ENCODE data around the gene POLR2L.

Gene POLR2L

DNA sequence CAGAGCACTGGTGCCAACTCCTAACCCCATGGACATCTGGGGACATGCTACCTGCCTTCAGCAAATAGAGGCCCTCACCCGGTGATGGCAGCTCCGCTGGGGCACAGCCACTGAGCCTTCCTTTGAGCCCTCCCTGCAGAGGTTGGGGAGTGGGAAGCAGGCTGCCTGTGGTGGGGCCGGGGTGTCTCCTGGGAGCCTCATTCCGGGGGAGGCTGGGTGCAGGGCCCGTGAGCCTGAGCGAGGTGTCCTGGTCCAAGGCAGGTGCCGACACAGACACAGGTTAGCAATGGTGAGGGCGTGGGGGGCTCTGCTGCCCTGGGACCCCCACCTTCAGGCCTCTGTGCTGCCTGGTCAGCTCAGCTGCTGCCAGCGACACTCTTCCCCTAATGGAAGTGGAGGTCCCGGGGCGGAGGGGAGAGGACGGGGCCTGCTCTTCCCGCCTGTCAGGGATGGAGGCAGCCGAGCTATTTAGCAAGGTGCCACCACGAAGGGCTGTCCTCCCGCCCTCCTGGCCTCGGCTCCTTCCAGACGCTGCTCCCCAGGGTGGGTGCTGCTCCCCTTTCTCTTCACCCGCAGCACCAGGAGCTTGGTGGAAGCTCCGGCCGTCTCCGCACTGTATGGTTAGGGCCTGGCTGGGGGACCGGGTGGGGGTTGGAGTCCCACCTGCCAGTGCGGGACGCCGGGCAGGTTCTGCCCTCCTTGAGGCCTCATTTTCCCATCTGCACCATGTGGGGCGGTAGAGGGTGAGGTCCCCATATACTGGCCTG lies 11.5 kb upstream of the POLR2L start:
- no peak for DNase-seq

DNA sequence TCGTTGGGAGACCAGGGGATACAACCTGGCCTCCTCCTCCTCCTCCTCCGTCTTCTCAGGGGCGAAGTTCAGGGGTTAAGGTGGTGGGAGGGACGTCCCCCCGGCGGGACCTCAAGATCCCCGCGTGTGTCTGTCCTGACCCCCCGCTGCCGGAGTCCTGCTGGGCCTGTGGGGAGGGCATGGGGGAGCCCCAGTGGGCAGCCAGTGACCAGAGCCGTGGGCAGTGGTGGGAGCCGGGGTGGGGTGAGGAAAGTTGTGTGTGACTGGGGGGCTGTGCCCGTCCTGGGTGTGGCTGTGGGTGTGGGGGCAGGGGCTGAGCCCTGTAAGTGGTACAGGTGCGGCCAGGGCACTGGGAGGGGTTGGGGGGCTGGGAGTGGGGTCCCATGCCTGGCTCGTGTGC lies 10.4 kb upstream of the POLR2L start:
- no peak for DNase-seq

DNA sequence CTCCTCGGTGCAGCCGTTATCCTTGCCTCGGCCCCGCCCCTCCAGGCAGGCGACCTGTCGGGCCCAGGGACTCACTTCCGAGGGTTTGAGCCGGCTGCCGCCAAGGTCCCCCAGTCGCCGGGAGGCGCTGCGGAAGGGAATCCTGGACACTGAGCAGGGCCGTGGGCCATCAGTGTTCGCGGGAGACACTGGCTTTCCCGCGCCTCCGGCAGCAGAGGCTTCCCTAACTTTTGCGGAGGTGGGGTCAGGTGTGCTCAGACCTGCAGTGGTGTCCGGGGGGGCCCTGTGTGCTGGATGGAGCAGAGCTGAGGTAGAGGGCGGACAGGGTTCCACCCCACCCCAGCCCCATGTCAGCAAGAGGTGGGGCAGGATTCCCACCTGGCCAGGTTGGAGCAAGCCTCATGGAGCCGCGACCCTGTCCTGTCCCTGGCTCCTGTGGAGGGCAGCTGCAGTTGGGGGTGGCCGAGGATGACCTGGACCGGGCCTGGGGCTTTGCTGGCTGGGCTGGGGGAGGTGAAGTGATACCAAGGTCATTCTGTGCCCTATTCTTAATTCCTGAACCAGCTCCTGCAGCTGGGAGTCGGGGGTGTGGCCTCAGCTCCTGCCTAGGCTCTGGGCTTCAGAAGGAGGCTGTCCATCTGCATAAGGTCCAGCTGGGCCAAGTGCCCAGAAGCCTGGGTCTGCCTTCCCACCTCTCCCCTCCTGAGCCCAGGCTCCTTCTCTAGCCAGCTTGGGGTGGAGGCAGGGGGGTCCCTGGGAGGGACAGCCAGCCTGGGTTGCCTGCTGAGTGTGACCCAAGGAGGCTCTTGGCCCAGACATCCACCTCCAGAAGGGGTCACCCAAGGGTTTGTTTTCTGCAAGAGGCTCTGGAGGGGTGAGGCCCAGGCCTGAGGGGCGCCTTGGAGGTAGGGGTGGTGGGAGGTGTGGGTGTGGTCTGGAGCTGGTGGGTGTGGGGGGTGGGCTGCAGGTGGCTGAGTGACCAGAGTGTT lies 8.7 kb upstream of the POLR2L start:
- DNase-seq, result no peak

DNA sequence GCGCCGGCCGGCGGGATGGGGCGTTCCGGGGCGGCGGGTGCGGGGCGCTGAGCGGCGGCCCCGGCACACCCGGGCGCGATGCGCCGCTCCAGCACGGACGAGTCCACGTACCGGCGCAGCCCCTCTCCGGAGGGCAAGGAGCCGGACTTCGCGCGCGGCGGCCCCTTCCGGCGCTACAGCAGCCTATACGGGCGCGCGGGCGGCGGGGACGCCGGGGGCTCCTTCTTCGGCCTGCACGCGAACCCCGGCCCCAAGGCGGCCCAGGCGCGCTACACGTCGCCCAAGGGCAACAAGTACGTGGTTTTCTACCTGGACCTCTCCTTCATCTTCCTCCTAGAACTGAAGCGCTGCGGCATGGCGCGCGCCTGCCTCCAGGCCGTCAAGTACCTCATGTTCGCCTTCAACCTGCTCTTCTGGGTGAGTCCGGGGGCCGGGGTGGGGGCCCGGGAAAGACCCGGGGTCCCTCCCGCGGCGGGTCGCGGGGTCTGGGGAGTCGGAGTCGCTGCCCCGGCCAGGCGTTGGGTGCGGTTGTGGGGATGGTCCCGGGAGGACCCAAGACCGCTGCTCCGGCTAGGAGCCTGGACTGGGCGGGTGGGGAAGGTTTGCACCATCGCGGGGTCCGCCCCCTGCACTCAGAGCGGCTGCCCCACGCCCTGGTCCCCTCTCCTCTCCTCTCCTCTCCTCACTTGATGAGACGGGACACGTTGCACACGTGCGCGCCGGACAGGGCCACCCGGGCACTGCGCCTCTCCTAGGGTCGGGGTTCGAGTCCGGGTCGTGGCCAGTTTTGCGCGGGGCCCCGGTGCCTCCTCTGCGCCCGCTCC lies 7.8 kb upstream of the POLR2L start:
- DNase-seq, result no peak

DNA sequence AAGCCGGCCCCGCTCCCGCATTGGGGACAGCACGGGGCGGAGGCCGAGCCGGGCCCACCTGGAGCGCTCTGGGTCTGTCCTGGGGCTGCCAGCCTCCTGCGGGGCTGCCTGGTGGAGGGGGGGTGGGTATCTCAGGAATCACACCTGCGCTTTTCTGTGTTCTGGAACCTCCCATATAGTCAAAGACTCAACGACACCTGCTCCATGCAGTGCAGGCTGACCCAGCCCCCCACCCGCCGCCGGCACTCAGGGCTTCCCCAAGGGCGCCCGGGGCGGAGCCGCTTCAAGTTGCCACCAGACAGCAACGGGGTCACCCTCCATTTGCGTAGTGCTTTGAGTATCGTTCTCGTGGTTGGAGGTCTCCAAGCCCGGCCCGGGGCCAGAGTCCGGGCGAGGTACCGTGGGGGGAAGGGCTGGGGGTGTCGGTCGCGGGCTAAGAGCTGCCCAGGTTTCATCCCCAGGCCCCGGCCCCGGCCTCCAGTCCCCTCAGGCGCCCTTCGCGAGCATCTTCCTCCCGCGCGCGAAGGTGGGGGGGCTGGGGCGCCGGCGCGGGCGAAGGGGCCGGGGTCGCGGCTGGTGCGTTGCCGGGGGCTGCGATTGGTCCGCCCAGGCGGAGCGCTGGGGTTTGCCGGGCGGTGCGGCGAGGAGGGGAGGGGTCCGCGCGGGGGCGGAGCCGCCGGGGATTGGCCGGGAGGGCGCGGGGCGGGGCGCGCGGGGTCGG lies 6.9 kb upstream of the POLR2L start:
- peak; percentile 58 for DNase-seq

DNA sequence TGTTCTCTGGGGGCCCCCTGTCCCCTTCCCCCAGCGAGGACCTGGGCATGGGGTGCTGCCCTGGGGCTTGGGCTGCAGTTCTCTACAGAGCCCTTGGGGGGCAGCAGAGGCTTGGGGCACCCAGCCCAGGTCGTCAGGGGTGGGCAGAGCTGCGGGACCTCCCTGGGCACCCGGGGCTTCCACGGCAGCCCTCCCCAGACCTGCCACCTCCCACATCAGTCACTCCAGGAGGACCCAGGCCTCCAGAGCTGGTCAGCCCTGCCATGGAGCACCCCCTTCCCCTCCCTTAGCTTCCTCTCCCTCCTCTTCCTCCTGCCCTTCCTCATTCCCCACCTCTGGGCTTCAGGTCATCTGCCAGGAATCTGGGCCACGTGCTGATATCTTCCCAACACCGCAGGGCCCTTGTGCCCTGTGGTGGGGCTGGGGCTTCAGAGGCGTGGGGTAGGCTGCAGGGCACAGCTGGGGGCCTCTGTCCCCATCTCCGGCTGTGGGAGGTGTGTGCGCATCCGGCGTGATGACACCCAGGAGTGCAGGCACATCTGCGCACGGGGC lies 6.1 kb upstream of the POLR2L start:
- DNase-seq, result peak; percentile 68

DNA sequence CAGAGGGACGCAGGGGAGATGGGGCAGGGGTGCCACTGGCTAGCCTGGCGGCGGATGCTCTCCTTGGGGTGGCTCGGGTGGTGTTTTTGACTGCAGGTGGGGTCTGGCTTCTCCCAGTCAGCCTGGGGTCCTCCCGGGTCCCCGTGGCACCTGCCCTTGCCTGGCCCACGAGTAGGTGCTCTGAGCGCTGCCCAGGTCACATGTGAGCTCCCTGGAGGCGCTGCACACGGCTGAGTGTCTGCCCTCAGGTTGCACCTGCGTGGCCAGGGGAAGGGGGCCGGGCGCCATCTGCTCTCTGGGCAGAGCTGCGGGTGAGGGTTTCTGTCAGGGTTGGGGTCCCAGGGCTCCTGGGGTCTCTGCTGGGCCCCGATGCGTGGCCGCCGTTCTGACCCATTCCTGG lies 5.5 kb upstream of the POLR2L start:
- DNase-seq, result no peak

DNA sequence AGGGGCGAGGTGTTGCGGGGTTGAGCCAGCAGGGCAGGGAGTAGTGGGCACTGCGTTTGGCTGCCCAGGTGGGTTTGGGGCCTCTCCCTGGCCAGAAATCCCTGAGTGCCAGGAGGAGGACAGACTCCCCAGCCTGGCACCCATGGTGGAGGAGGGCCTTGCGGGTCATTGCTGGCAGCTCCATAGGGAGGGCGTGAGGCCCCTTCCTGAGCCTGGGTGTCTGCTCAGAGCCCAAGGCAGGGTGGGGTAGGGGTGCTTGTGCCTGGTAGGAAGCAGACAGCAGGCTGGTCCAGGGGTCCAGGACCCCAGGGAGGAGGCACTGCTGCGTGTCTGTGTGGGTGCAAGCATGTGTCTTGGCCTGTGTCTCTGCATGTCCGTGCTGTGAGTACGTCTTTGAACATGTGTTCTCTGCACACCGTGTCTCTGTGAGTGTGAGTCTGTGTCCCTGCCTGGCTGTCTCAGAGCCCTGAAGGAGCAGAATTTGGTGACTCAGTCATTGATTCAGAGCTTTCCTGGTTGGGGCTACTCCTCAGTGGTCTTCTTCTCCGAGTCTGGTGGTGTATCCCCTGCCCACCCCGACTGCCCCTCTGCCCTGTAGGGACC lies 4.3 kb upstream of the POLR2L start:
- DNase-seq, result no peak

DNA sequence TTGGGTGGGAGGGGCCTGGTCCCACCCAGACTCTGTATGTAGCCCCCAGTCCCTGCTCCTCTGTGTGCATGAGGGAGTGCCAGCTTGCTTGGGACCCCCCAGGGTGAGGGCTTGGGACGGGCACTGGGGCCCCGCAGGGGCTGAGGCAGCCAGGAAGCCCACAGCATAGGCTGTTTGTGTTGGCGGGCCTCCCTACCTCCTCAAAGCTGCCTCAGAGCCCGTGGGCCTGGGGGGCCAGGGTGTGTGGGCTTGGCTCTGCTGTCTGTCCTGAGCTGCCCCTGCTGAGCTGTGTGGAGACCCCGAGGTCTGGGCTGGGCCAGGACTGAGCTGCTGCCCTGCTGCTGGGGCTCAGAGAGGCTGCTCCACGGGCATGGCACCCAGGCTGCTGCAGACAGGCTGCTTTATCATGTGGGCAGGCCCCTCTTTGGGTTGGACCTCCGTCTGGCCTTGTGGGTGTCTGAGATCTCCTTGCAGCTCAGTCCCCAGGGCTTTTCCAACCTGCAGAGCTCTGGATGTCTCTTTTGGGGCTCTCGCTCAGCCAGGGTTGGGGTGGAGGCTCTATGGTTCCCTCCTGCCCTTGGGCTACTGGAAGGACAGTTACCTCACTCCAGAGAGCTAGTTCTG lies 3.7 kb upstream of the POLR2L start:
- no peak for DNase-seq

DNA sequence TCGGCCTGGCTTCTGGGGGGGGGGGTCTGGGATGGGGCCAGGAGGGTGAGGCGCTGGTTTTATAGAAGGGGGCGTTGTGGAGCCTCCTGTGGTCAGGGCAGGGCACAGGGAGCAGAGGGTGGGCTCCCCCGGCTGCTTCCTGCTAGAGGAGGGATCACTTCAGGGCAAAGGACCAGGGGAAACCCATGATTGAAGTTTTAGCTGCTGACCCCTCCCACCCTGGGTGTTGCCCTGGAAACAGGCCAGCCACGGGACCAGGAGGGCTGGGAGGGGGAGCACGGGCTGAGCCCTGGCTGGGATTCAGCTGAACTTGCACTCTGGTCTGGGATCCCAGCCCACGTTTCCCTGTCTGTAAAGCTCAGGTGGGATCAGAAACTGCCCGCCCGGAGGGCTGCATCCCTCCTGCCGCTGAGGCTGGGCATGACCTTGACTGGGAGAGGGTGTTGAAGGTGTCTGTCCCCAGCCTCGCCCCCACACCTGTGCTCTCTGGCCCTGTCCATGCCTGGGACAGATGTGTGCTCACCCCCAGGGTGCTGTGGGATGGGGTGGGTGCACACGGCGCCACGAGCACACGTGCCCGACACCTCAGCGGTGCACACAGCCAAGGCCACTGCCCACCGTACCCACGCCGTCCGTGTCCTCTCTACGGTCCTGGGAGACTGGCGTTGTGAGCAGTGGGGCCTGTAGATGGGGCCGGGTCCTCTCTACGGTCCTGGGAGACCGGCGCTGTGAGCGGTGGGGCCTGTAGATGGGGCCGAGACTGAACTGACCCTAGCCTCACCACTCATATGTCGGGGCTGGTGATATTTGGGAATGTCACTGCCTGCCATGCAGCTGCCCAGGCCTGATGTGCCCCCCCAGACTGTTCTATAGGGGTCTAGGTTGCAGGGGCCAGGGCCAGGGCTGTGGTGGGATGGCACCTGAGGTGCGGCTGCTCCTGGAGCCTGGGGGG lies 2.6 kb upstream of the POLR2L start:
- DNase-seq, result no peak

DNA sequence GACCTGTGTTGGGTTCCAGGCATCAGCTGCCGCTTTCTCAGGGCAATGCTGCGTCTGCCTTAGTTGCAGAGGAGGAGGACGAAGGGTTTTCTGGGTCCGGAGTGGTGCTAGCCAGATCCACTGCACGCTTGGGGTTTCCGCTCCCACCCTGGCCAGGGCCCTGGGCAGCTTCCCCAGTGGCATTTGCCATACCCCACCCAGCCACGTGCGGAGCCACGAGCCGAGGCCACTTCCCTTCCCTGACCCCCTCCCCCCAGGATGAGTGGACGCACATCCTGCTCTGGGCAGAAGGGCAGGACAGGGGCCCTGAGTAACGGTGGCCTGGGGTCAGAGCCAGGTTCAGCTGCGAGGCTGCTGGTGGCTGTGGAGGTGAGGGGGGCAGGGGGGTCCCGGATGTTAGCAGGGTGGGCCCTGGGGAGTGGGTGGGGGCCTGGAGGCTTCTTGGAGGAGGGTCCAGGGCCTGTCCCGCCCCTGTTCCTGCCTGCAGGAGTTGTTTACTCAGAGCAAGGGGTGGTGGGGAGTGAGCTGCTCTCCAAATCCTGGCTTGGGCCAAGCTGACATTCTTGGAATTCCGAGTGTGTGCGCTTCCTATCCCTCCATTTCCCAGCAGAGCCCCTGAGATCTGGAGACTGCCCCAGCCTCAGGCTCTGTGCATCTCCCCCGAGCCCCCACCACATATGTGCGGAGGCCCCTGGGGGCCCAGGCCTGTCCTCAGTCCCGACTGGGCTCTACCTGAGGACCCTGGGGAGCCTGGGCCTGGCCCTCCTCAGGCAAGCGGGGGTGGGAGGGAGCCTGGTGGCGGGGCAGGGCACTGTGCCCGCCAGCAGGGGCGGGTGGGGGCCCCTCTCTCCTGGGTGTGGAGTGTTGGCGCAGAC lies 1.7 kb upstream of the POLR2L start:
- DNase-seq, result no peak

DNA sequence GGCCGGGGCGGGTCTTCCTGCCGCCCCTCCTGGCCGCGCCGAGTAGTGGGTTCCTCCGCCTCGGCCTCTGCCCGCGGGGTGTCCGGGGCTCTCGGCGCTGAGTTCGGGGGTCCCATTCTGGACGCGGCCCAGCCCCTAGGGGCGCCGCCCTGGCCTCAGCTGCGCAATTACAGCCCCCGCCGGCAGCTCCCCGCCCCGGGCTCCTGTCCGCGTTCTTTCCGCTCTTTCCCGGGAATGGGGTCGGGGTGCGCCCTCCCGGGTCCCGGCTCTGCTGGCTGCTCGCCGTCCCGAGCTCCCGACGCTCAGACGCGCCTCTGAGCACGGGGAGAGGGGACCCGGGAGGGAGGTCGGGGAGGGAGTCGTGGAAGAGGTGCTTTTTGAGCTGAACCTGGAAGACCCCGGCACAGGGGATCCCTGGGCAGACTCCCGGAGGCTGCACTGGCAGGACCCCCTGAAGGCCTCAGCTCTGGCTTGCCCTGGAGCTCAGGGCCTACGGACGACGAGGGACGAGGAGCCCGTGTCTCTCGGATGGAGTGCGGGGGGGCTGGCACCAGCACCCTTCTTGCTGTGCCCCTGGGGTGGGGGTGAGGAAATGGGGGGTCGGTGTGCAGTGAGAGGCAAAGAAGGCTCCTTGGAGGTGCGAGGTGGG lies 881 bp upstream of the POLR2L start:
- no peak for DNase-seq

DNA sequence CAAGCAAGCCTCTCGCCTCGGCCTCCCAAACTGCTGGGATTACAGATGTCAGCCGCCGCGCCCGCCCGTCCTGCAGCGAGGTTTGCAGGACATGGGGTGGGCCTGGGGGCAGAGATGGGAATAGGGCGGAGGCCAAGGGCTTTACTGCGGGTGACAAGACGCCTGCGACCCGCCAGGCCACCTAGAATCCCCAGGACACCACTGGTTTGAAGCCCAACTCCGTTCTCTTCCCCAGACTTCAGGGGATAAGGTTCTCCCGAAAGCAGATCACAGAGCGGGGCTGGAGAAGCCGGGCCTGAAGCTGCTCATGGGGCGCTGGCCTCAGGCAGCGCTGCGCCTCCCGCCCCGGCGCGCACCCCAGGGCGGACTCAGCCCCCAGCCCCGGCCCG lies 354 bp downstream of the POLR2L start:
- DNase-seq, result no peak

DNA sequence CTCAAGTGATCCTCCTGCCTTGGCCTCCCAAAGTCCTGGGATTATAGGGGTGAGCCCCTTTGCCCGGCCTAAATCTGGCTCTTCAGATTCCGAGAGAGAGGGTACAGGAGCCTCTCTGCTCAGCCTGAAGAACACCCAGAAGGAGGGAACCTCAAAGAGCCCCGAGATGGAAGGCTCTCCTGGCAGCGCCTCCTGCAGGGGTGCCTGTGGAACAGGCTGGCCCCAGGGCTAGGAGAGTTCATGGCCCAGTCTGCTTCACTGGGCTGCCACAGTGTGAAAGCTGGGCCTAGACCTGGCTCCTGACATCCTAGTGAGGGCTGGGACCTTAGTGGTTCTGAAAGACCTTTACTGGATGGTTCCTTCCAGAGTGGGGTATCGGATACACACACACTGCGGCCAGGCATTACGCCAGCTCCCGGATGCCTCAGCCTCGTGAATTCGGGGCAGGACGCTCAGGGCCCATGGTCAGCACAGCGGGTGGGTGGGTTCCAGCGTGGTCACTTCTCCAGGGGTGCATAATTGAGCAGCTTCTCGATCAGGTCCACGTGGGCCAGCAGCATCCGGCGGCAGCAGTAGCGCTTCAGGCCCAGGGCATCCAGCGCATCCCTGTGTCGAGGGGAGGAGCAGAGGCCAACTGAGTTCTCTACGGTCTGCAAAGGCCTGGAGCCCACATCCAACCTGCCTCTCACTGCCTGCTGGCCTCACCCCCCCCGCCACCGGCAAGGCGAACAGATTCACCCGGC lies 2.3 kb downstream of the POLR2L start:
- DNase-seq, result no peak

DNA sequence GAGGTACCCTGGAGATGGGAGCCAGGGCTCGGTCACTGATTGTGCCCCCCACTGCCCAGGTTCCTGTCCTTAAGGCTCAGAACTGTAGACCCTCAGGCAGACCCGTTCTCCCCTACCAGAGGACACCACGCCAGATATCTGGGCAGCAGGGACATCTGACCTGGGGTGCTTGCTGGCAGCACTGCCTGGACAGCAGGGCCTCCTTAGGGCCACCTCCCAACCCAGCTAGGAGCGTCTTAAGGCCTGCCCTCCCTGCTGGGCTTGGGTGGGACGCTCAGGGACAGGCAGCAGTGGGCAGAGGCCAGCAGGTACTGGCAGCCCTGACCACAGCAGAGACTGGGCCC lies 3.1 kb downstream of the POLR2L start:
- no peak for DNase-seq

DNA sequence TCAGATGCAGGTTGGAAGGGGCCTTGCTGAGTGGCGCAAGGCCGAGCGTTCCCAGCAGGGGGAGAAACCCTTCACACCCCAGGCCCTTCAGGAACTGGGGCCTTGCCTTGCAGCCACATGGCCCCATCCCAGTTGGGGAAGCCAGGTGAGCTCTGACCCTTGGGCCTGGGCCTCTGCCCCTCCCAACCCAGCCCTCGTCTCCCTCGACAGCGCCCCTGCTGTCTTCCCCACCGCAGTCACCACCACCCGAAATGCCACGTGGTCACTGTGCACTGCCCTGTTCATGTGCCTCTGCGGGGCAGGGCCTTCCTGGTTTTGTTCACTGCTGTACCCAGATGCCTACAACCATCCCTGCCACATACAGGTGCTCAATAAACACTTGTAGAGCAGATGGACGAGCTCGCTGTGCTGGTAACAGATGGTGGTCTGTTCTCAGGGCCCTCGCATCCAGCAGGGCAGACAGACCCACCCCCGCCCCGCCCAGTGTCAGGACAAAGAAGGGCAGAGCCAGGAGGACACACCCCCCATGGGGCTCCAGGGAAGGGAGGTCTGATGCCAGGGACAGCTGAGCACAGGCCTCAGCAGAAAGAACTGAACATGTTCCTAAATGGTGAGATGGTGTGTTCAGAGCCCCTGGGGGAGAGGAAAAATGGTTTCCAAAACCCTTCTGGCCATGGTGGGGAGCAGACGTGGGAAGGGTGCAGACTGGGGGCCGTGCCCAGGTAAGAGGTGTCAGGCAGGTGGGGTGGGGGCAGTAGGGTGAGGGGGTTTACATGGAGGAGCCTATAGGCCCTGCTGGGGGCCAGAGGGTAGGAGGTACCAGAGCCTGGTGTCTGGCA lies 3.7 kb downstream of the POLR2L start:
- no peak for DNase-seq

DNA sequence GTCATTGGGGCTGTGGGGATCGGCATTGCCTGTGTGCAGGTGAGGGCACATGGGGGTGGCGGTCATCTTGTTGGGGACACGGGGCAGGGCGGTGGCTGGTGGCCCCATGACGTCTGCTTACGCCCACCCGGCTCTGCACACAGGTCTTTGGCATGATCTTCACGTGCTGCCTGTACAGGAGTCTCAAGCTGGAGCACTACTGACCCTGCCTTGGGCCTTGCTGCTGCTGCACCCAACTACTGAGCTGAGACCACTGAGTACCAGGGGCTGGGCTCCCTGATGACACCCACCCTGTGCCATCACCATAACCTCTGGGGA lies 4.4 kb downstream of the POLR2L start:
- no peak for DNase-seq

Data from stimulated activated CD4-positive, alpha-beta T cell treated with anti-CD3 and anti-CD28 coated beads, Interleukin-4, amount 100 ng/mL, for 1 hour (primary cell).